Neural cell (in vitro differentiated cells): ENCODE results near the gene GPR150. TPM values are rescaled to one million over a fixed set of nuclear protein-coding genes. Genes with fewer than 3 reads are reported as not detected.

Experiments used
- H2AFZ ChIP-seq: fragments of 200-600, 300-800 bp; sonication (generic), shearing (Covaris generic); 2 replicates; pipeline ENCODE4 v1.6.0; 2014; ENCODE audit warnings: low read depth, mild to moderate bottlenecking, antibody characterized with exemption, low read length, moderate library complexity
- H3F3A ChIP-seq: fragments of 200-600 bp; shearing (Covaris generic); 2 replicates; pipeline ENCODE4 v1.6.1; 2016; ENCODE audit warnings: mild to moderate bottlenecking, moderate library complexity, mixed read lengths, antibody characterized with exemption, low read length; ENCODE audit not compliant: insufficient read depth, poor library complexity, severe bottlenecking
- H3K27ac ChIP-seq: fragments of 200-600, 300-800 bp; sonication (generic), shearing (Covaris generic); 2 replicates; pipeline ENCODE4 v1.5.1; 2014; ENCODE audit warnings: mild to moderate bottlenecking, low read length, moderate library complexity
- H3K27me3 ChIP-seq: fragments of 300-800, 200-600 bp; sonication (generic), shearing (Covaris generic); 2 replicates; pipeline ENCODE4 v1.6.0; 2014; ENCODE audit warnings: mild to moderate bottlenecking, low read depth, low read length, moderate library complexity; ENCODE audit not compliant: insufficient read depth
- H3K36me3 ChIP-seq: fragments of 300-800, 200-600 bp; sonication (generic), shearing (Covaris generic); 2 replicates; pipeline ENCODE4 v1.5.1; 2014; ENCODE audit warnings: mild to moderate bottlenecking, antibody characterized with exemption, low read length, moderate library complexity; ENCODE audit not compliant: insufficient read depth
- H3K4me2 ChIP-seq: fragments of 300-800, 200-600 bp; sonication (generic), shearing (Covaris generic); 2 replicates; pipeline ENCODE4 v1.6.0; 2014; ENCODE audit warnings: mild to moderate bottlenecking, low read length
- H3K4me3 ChIP-seq: fragments of 300-800, 200-600 bp; sonication (generic), shearing (Covaris generic); 2 replicates; pipeline ENCODE4 v1.5.1; 2014; ENCODE audit warnings: mild to moderate bottlenecking, low read length, moderate library complexity
- H3K79me2 ChIP-seq: fragments of 200-600 bp; shearing (Covaris generic); replicated peaks from 2 replicates; pipeline ENCODE4 v1.6.0; 2014; ENCODE audit warnings: mild to moderate bottlenecking, low read length, moderate library complexity; ENCODE audit not compliant: insufficient read depth
- H3K9ac ChIP-seq: fragments of 300-800, 200-600 bp; sonication (generic), shearing (Covaris generic); 2 replicates; pipeline ENCODE4 v1.6.1; 2016; ENCODE audit warnings: mild to moderate bottlenecking, low read length, mixed read lengths
- H3K9me2 ChIP-seq: fragments of 200-600 bp; shearing (Covaris generic); 2 replicates; pipeline ENCODE4 v1.6.1; 2016; ENCODE audit warnings: mild to moderate bottlenecking, low read length, mixed read lengths; ENCODE audit not compliant: insufficient read depth
- H3K9me3 ChIP-seq: fragments of 200-600, 300-800 bp; sonication (generic), shearing (Covaris generic); 2 replicates; pipeline ENCODE4 v1.6.1; 2016; ENCODE audit warnings: mild to moderate bottlenecking, mixed run types, low read length, moderate library complexity, mixed read lengths
- H4K20me1 ChIP-seq: fragments of 200-600 bp; shearing (Covaris generic); 2 replicates; pipeline ENCODE4 v1.6.1; 2016; ENCODE audit warnings: mild to moderate bottlenecking, mixed run types; ENCODE audit not compliant: insufficient read depth
- EP300 ChIP-seq: fragments of 450-650 bp; conservative IDR thresholded peaks from 2 replicates; pipeline ENCODE4 v1.6.1; 2014; ENCODE audit warnings: antibody characterized with exemption, mild to moderate bottlenecking, moderate library complexity; ENCODE audit not compliant: poor library complexity, severe bottlenecking
- EZH2 ChIP-seq: fragments of 200-600, 300-800 bp; shearing (Covaris generic), sonication (generic); IDR thresholded peaks from 2 replicates; pipeline ENCODE4 v1.6.1; 2014; ENCODE audit warnings: antibody characterized with exemption, low read length, borderline replicate concordance, mild to moderate bottlenecking; ENCODE audit not compliant: insufficient read depth, poor library complexity, severe bottlenecking
- MXI1 ChIP-seq: fragments of 450-650 bp; conservative IDR thresholded peaks from 2 replicates; pipeline ENCODE4 v1.6.1; 2014; ENCODE audit warnings: antibody characterized with exemption, mild to moderate bottlenecking; ENCODE audit not compliant: poor library complexity, severe bottlenecking
- POLR2AphosphoS5 ChIP-seq: IDR thresholded peaks from 2 replicates; pipeline ENCODE4 v1.6.1; 2012
- RAD21 ChIP-seq: fragments of 450-650 bp; conservative IDR thresholded peaks from 2 replicates; pipeline ENCODE4 v1.6.1; 2014; ENCODE audit warnings: antibody characterized with exemption, mild to moderate bottlenecking, moderate library complexity
- REST ChIP-seq: IDR thresholded peaks from 2 replicates; pipeline ENCODE4 v1.6.1; 2012; ENCODE audit warnings: borderline replicate concordance
- SMC3 ChIP-seq: fragments of 450-650 bp; conservative IDR thresholded peaks from 2 replicates; pipeline ENCODE4 v1.6.1; 2014; ENCODE audit warnings: antibody characterized with exemption, mild to moderate bottlenecking, moderate library complexity; ENCODE audit not compliant: poor library complexity
- TAF1 ChIP-seq: IDR thresholded peaks from 2 replicates; pipeline ENCODE4 v1.6.1; 2012; ENCODE audit warnings: low read depth
- polyA plus RNA-seq: library from polyadenylated mRNA; depleted of rRNA; stranded (reverse); fragments of >200 nt; gene quantifications from 2 replicates; pipeline ENCODE4 v1.2.3, GENCODE V29; 2014
- TF ChIP-seq, protein P1 (sequence below): fragments of 450-650 bp; IDR thresholded peaks from 2 replicates; pipeline ENCODE4 v1.5.1; 2014; ENCODE audit warnings: antibody characterized with exemption, mild to moderate bottlenecking, moderate library complexity; ENCODE audit not compliant: poor library complexity, severe bottlenecking

The GPR150 gene
- polyA plus RNA-seq, 1 donor from 2014 or later = not detected

- peak overlapping the region; percentile 48 for H3K4me2 ChIP-seq
- no peaks in the 10 kb centered on the region for H3K36me3 ChIP-seq
- TF ChIP-seq POLR2AphosphoS5 = no peak
- TF ChIP-seq MXI1 = no peak
- no peak for TF ChIP-seq SMC3
- TF ChIP-seq, protein P1, sequence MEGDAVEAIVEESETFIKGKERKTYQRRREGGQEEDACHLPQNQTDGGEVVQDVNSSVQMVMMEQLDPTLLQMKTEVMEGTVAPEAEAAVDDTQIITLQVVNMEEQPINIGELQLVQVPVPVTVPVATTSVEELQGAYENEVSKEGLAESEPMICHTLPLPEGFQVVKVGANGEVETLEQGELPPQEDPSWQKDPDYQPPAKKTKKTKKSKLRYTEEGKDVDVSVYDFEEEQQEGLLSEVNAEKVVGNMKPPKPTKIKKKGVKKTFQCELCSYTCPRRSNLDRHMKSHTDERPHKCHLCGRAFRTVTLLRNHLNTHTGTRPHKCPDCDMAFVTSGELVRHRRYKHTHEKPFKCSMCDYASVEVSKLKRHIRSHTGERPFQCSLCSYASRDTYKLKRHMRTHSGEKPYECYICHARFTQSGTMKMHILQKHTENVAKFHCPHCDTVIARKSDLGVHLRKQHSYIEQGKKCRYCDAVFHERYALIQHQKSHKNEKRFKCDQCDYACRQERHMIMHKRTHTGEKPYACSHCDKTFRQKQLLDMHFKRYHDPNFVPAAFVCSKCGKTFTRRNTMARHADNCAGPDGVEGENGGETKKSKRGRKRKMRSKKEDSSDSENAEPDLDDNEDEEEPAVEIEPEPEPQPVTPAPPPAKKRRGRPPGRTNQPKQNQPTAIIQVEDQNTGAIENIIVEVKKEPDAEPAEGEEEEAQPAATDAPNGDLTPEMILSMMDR = no peak
- no peak for TF ChIP-seq EP300
- TF ChIP-seq EZH2 = no peak
- no peak for TF ChIP-seq TAF1
- no peak for TF ChIP-seq RAD21
- TF ChIP-seq REST = no peak
- H3K79me2 ChIP-seq = no peaks in the 10 kb centered on the region
- H3K9ac ChIP-seq = no peak overlapping the region
- peaks cover 10% of the 10 kb centered on the region for H3F3A ChIP-seq
- H4K20me1 ChIP-seq = no peaks in the 10 kb centered on the region
- H3K9me3 ChIP-seq = no peaks in the 10 kb centered on the region
- peaks cover 41% of the 10 kb centered on the region for H3K27me3 ChIP-seq
- no peaks in the 10 kb centered on the region for H3K9me2 ChIP-seq
- peak overlapping the region; percentile 71 for H3K4me3 ChIP-seq
- H2AFZ ChIP-seq = no peak overlapping the region
- H3K27ac ChIP-seq = no peak overlapping the region
These were observed 315 bp upstream of the GPR150 start for GRCh38 chr5:95619514-95620029.

DNA sequence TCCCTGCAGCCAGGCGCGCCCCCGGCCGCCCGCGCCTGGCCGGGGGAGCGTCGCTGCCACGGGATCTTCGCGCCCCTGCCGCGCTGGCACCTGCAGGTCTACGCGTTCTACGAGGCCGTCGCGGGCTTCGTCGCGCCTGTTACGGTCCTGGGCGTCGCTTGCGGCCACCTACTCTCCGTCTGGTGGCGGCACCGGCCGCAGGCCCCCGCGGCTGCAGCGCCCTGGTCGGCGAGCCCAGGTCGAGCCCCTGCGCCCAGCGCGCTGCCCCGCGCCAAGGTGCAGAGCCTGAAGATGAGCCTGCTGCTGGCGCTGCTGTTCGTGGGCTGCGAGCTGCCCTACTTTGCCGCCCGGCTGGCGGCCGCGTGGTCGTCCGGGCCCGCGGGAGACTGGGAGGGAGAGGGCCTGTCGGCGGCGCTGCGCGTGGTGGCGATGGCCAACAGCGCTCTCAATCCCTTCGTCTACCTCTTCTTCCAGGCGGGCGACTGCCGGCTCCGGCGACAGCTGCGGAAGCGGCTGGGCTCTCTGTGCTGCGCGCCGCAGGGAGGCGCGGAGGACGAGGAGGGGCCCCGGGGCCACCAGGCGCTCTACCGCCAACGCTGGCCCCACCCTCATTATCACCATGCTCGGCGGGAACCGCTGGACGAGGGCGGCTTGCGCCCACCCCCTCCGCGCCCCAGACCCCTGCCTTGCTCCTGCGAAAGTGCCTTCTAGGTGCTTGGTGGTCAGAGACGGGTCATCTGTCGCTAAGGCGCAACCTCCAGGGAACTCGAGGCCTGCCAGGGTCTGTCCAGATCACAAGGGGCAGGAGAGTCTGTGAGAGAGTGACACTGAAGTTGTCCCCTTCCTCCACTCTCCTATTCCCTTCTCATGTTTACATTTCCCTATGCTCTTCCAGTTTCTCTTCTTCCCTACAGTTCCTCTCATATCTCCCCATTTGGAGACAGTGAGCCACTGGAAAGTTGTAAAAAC is 1.3 kb downstream of the GPR150 start:
- Histone ChIP-seq H3K9me2 (no peaks in the 10 kb centered on the region), H3K36me3 (no peaks in the 10 kb centered on the region), H3K79me2 (no peaks in the 10 kb centered on the region), H3K9me3 (no peaks in the 10 kb centered on the region), H3F3A (peaks cover 10% of the 10 kb centered on the region), H2AFZ (no peak overlapping the region), H3K27ac (no peak overlapping the region), H3K4me3 (peak overlapping the region; percentile 69), H3K9ac (peak overlapping the region; percentile 44), H3K27me3 (peaks cover 41% of the 10 kb centered on the region), H3K4me2 (peak overlapping the region; percentile 57), H4K20me1 (no peaks in the 10 kb centered on the region)
- TF ChIP-seq TAF1 (no peak), MXI1 (peak; percentile 8)
